Smooth muscle cell (in vitro differentiated cells): Measurements from ENCODE around the gene AP3D1. TPM values are rescaled to one million over a fixed set of nuclear protein-coding genes. Genes with fewer than 3 reads are reported as not detected.

ENCODE experiments used
- DNase-seq: peaks from one replicate; lab custom pipeline; 2025; ENCODE audit not compliant: unreplicated experiment; lab: John Stamatoyannopoulos, UW
- H2AFZ ChIP-seq: fragments of 200-600 bp; sonication (generic); 2 replicates; pipeline ENCODE4 v1.6.0; 2016; ENCODE audit warnings: antibody characterized with exemption, low read depth, mild to moderate bottlenecking
- H3F3A ChIP-seq: fragments of 200-600 bp; sonication (generic); 2 replicates; pipeline ENCODE4 v1.6.0; 2017; ENCODE audit warnings: antibody characterized with exemption, low read depth
- H3K27ac ChIP-seq: fragments of 200-600 bp; sonication (generic); 2 replicates; pipeline ENCODE4 v1.5.1; 2016; ENCODE audit warnings: low read depth, mild to moderate bottlenecking
- H3K27me3 ChIP-seq: fragments of 200-600 bp; sonication (generic); 2 replicates; pipeline ENCODE4 v1.6.1; 2016; ENCODE audit warnings: low read depth, mild to moderate bottlenecking
- H3K36me3 ChIP-seq: fragments of 200-600 bp; sonication (generic); 2 replicates; pipeline ENCODE4 v1.5.1; 2016; ENCODE audit warnings: low read depth
- H3K4me1 ChIP-seq: fragments of 200-600 bp; sonication (generic); 2 replicates; pipeline ENCODE4 v1.5.1; 2016; ENCODE audit warnings: low read depth
- H3K4me2 ChIP-seq: fragments of 200-600 bp; sonication (generic); 2 replicates; pipeline ENCODE4 v1.6.0; 2016; ENCODE audit warnings: mild to moderate bottlenecking
- H3K4me3 ChIP-seq: fragments of 200-600 bp; sonication (generic); 2 replicates; pipeline ENCODE4 v1.5.1; 2016; ENCODE audit warnings: mild to moderate bottlenecking
- H3K79me2 ChIP-seq: fragments of 200-600 bp; sonication (generic); 2 replicates; pipeline ENCODE4 v1.6.0; 2016; ENCODE audit warnings: low read depth, mild to moderate bottlenecking
- H3K9ac ChIP-seq: fragments of 200-600 bp; sonication (generic); 2 replicates; pipeline ENCODE4 v1.6.0; 2016; ENCODE audit warnings: low read depth
- H3K9me3 ChIP-seq: fragments of 200-600 bp; sonication (generic); replicated peaks from 2 replicates; pipeline ENCODE4 v1.5.1; 2016; ENCODE audit warnings: low read depth
- H4K20me1 ChIP-seq: fragments of 200-600 bp; sonication (generic); 2 replicates; pipeline ENCODE4 v1.6.0; 2016; ENCODE audit warnings: low read depth
- CTCF ChIP-seq: fragments of 200-600 bp; sonication (generic); IDR thresholded peaks from 2 replicates; pipeline ENCODE4 v1.5.1; 2017; ENCODE audit warnings: borderline replicate concordance, mild to moderate bottlenecking, antibody characterized with exemption; ENCODE audit not compliant: insufficient read depth, poor library complexity, severe bottlenecking
- WGBS: methylation state at CpG from one replicate; pipeline ENCODE4 v1.1.7; 2016; ENCODE audit warnings: low lambda C conversion rate; 5-methylcytosine and 5-hydroxymethylcytosine counted together
- polyA plus RNA-seq: library from polyadenylated mRNA; unstranded; fragments of >200 nt; fragmentation: Nextera tagmentation; extraction: Ambion mirVana; gene quantifications from 2 replicates; pipeline ENCODE4 v1.2.1, GENCODE V29; 2016
- total RNA-seq: library from RNA; depleted of rRNA; stranded (reverse); fragments of >200 nt; gene quantifications from 2 replicates; pipeline ENCODE4 v1.2.3, GENCODE V29; 2014

Gene AP3D1
- total and polyA plus RNA-seq, 2 experiments from 2014 or later, result 66.2 to 81.0 TPM

- H4K20me1 ChIP-seq, result peaks cover 45% of the 10 kb centered on the region
- H3K9ac ChIP-seq, result no peak overlapping the region
- no peaks in the 10 kb centered on the region for H3F3A ChIP-seq
- H3K36me3 ChIP-seq, result no peaks in the 10 kb centered on the region
- no peaks in the 10 kb centered on the region for H3K4me1 ChIP-seq
- no peak overlapping the region for H3K27ac ChIP-seq
- peaks cover 7% of the 10 kb centered on the region for H3K79me2 ChIP-seq
- no peaks in the 10 kb centered on the region for H3K9me3 ChIP-seq
- no peak overlapping the region for H3K4me3 ChIP-seq
- no peak for DNase-seq
- WGBS, result 93% methylated on average over 19 of the region's 32 CpGs
- H2AFZ ChIP-seq, result no peak overlapping the region
- no peaks in the 10 kb centered on the region for H3K27me3 ChIP-seq
- H3K4me2 ChIP-seq, result no peak overlapping the region
- TF ChIP-seq CTCF, result no peak
Observed at GRCh38 chr19:2191456-2192310, 40.3 kb upstream of the AP3D1 start.

GRCh38 chr19:2190848-2191455, 39.6 kb upstream of the AP3D1 start:
- 97% methylated on average over 37 of the region's 37 CpGs for whole genome bisulfite sequencing
- Histone ChIP-seq H3K4me1 (peaks cover 3% of the 10 kb centered on the region), H3F3A (no peaks in the 10 kb centered on the region), H4K20me1 (peaks cover 45% of the 10 kb centered on the region), H3K9me3 (no peaks in the 10 kb centered on the region), H3K4me3 (no peak overlapping the region), H3K27me3 (no peaks in the 10 kb centered on the region), H2AFZ (no peak overlapping the region), H3K27ac (no peak overlapping the region), H3K36me3 (no peaks in the 10 kb centered on the region), H3K9ac (no peak overlapping the region), H3K79me2 (peaks cover 7% of the 10 kb centered on the region), H3K4me2 (no peak overlapping the region)
- no peak for DNase-seq
- no peak for TF ChIP-seq CTCF

- no peaks in the 10 kb centered on the region for H3K27me3 ChIP-seq
- no peak for TF ChIP-seq CTCF
- WGBS, result 94% methylated on average over 11 of the region's 16 CpGs
- H3F3A ChIP-seq, result peaks cover 4% of the 10 kb centered on the region
- H3K4me2 ChIP-seq, result no peak overlapping the region
- peaks cover 56% of the 10 kb centered on the region for H4K20me1 ChIP-seq
- no peak for DNase-seq
- H2AFZ ChIP-seq, result no peak overlapping the region
- peaks cover 15% of the 10 kb centered on the region for H3K79me2 ChIP-seq
- no peak overlapping the region for H3K4me3 ChIP-seq
- H3K27ac ChIP-seq, result no peak overlapping the region
- no peaks in the 10 kb centered on the region for H3K36me3 ChIP-seq
- H3K9me3 ChIP-seq, result no peaks in the 10 kb centered on the region
- H3K4me1 ChIP-seq, result peaks cover 3% of the 10 kb centered on the region
- H3K9ac ChIP-seq, result no peak overlapping the region
Observed at GRCh38 chr19:2189880-2190279, 38.5 kb upstream of the AP3D1 start.
